HCT116 (cell line): ENCODE measurements around the gene RUFY1. TPM values are rescaled to one million over a fixed set of nuclear protein-coding genes. Genes with fewer than 3 reads are reported as not detected.
A peak's percentile ranks its signal among the peaks of the same experiment; 100 is the strongest.

Experiments
- ATAC-seq: fragments of 200-7000 bp; cut with Tn5 transposase; 2 replicates; pipeline ENCODE4 v1.9.1; 2020; ENCODE audit warnings: mild to moderate bottlenecking, moderate library complexity
- BruUV-seq: library from RNA; stranded (reverse); fragments of 400-500 nt; replicated peaks from 2 replicates; lab custom pipeline; 2021; lab: Mats Ljungman, UMichigan
- CTCF ChIA-PET: fragments of 300-600 bp; sonication (Branson Sonifier 250); formaldehyde crosslinking; loops from one replicate; lab custom pipeline; 2021; ENCODE audit warnings: antibody characterized with exemption; lab: Charles Lee
- POLR2A ChIA-PET: fragments of 300-600, 350-600 bp; sonication (Branson Sonifier 250); formaldehyde crosslinking; loops from one replicate; lab custom pipeline; 2021; ENCODE audit warnings: antibody characterized with exemption; lab: Charles Lee
- RAD21 ChIA-PET, 2 experiments: fragments of 300-600 bp; sonication (Branson Sonifier 250); formaldehyde crosslinking; loops; one replicate each; lab custom pipeline; 2023; ENCODE audit warnings: low total read pairs in 2 of 2; ENCODE audit not compliant: uncharacterized antibody in 2 of 2, unreplicated experiment in 2 of 2, low non-redundant PET in 1 of 2; lab: Charles Lee
- DNase-seq: peaks from one replicate; pipeline ENCODE4 v3.0.0-alpha.2; 2010; ENCODE audit warnings: low read depth, low spot score
- H2AFZ ChIP-seq: fragments of 200-600 bp; shearing (Covaris generic), sonication (generic); 2 replicates; pipeline ENCODE4 v1.6.1; 2017; ENCODE audit warnings: low read depth, mixed run types, mixed read lengths, antibody characterized with exemption, low read length; ENCODE audit not compliant: poor library complexity, severe bottlenecking
- H3K27ac ChIP-seq: 2 replicates; pipeline ENCODE4 v1.5.1; 2012; ENCODE audit warnings: low read depth, low read length
- H3K27me3 ChIP-seq: fragments of 200-600 bp; sonication (generic); 2 replicates; pipeline ENCODE4 v1.6.1; 2016; ENCODE audit warnings: mixed run types, low read length, mixed read lengths; ENCODE audit not compliant: insufficient read depth
- H3K36me3 ChIP-seq, 2 experiments: fragments of 200-500 bp in 1 of 2; fragments of 200-600 bp in 1 of 2; sonication (Bioruptor generic) in 1 of 2; sonication (generic) in 1 of 2; 2 replicates each; pipeline versions ENCODE4 v1.5.1 to v1.6.1; 2014 to 2016; ENCODE audit warnings: low read length in 2 of 2, inconsistent platforms in 1 of 2, mixed read lengths in 1 of 2, mixed run types in 1 of 2; ENCODE audit not compliant: insufficient read depth in 2 of 2, control insufficient read depth in 1 of 2
- H3K4me1 ChIP-seq, 2 experiments: fragments of 200-600 bp in 1 of 2; sonication (generic) in 1 of 2; 2 replicates each; pipeline versions ENCODE4 v1.5.1 to v1.6.1; 2012 to 2017; ENCODE audit warnings: low read length in 2 of 2, inconsistent platforms in 1 of 2, mild to moderate bottlenecking in 1 of 2, mixed read lengths in 1 of 2, mixed run types in 1 of 2, moderate library complexity in 1 of 2; ENCODE audit not compliant: insufficient read depth in 2 of 2, control insufficient read depth in 1 of 2
- H3K4me2 ChIP-seq: fragments of 200-600 bp; sonication (generic); 2 replicates; pipeline ENCODE4 v1.6.1; 2017; ENCODE audit warnings: mixed run types, low read length, mixed read lengths
- H3K4me3 ChIP-seq, 2 experiments: fragments of 200-600 bp in 1 of 2; sonication (generic) in 1 of 2; replicated peaks in 1 of 2; 2 replicates each; pipeline ENCODE4 v1.5.1; 2011 to 2016; ENCODE audit warnings: low read length in 2 of 2, control low read depth in 1 of 2, low read depth in 1 of 2, mild to moderate bottlenecking in 1 of 2, mixed read lengths in 1 of 2, mixed run types in 1 of 2
- H3K79me2 ChIP-seq: fragments of 200-600 bp; sonication (generic); 2 replicates; pipeline ENCODE4 v1.6.1; 2017; ENCODE audit warnings: mild to moderate bottlenecking, mixed run types, low read length, moderate library complexity, mixed read lengths; ENCODE audit not compliant: insufficient read depth
- H3K9ac ChIP-seq: fragments of 200-600 bp; sonication (generic); 2 replicates; pipeline ENCODE4 v1.6.1; 2016; ENCODE audit warnings: low read length, mixed read lengths
- H3K9me2 ChIP-seq: fragments of 200-600 bp; sonication (generic), shearing (Covaris generic); 2 replicates; pipeline ENCODE4 v1.6.1; 2017; ENCODE audit warnings: mixed run types, mild to moderate bottlenecking, moderate library complexity; ENCODE audit not compliant: insufficient read depth
- H3K9me3 ChIP-seq, 2 experiments: fragments of 200-500 bp in 1 of 2; fragments of 200-600 bp in 1 of 2; sonication (Bioruptor generic) in 1 of 2; sonication (generic) in 1 of 2; 2 replicates each; pipeline ENCODE4 v1.6.1; 2014 to 2017; ENCODE audit warnings: low read length in 2 of 2, mixed read lengths in 2 of 2, inconsistent platforms in 1 of 2, low read depth in 1 of 2, mild to moderate bottlenecking in 1 of 2, mixed run types in 1 of 2, moderate library complexity in 1 of 2; ENCODE audit not compliant: control insufficient read depth in 1 of 2, insufficient read depth in 1 of 2
- H4K20me1 ChIP-seq: fragments of 200-600 bp; sonication (generic), shearing (Covaris generic); 2 replicates; pipeline ENCODE4 v1.6.1; 2017; ENCODE audit warnings: mixed run types, mild to moderate bottlenecking, moderate library complexity; ENCODE audit not compliant: insufficient read depth
- EGR1 ChIP-seq: IDR thresholded peaks from 2 replicates; pipeline ENCODE4 v1.6.1; 2012; ENCODE audit warnings: low read depth
- ELF1 ChIP-seq: IDR thresholded peaks from 2 replicates; pipeline ENCODE4 v1.6.1; 2012; ENCODE audit warnings: low read depth, borderline replicate concordance
- EZH2 ChIP-seq: fragments of 200-600 bp; sonication (generic); IDR thresholded peaks from 2 replicates; pipeline ENCODE4 v1.6.1; 2017; ENCODE audit warnings: antibody characterized with exemption, mixed run types
- POLR2AphosphoS5 ChIP-seq: IDR thresholded peaks from 2 replicates; pipeline ENCODE4 v1.6.1; 2011; ENCODE audit warnings: mild to moderate bottlenecking, low read depth, low read length, moderate library complexity
- RAD21 ChIP-seq: IDR thresholded peaks from 2 replicates; pipeline ENCODE4 v1.6.1; 2012; ENCODE audit warnings: low read depth, mild to moderate bottlenecking
- SRF ChIP-seq: IDR thresholded peaks from 2 replicates; pipeline ENCODE4 v1.6.1; 2012; ENCODE audit warnings: low read depth
- ZFX ChIP-seq: fragments of 450-650 bp; IDR thresholded peaks from 2 replicates; pipeline ENCODE4 v1.6.1; 2017
- intact Hi-C: fragments of 100-400 bp; cut with micrococcal nuclease; formaldehyde crosslinking; loops from 2 replicates; pipeline ENCODE4 v1.10.0; 2022
- total RNA-seq: library from RNA; stranded (reverse); gene quantifications from one replicate; pipeline ENCODE4 v1.2.1, GENCODE V29; 2021; ENCODE audit not compliant: unreplicated experiment
- TF ChIP-seq, protein P1 (sequence below): IDR thresholded peaks from 2 replicates; pipeline ENCODE4 v1.6.1; 2012
- TF ChIP-seq, protein P2 (sequence below), 3 experiments: fragments of 200-600 bp in 1 of 3; sonication (generic) in 1 of 3; IDR thresholded peaks in 2 of 3; conservative IDR thresholded peaks in 1 of 3; 2 replicates each; pipeline ENCODE4 v1.5.1; 2012 to 2017; ENCODE audit warnings: low read depth in 2 of 3, low read length in 2 of 3, antibody characterized with exemption in 1 of 3, borderline replicate concordance in 1 of 3, control low read depth in 1 of 3, mild to moderate bottlenecking in 1 of 3, mixed read lengths in 1 of 3, mixed run types in 1 of 3, moderate library complexity in 1 of 3; ENCODE audit not compliant: insufficient read depth in 1 of 3

RUFY1 gene
- total RNA-seq, 1 experiment from 2014 or later = 32.9 TPM

DNA sequence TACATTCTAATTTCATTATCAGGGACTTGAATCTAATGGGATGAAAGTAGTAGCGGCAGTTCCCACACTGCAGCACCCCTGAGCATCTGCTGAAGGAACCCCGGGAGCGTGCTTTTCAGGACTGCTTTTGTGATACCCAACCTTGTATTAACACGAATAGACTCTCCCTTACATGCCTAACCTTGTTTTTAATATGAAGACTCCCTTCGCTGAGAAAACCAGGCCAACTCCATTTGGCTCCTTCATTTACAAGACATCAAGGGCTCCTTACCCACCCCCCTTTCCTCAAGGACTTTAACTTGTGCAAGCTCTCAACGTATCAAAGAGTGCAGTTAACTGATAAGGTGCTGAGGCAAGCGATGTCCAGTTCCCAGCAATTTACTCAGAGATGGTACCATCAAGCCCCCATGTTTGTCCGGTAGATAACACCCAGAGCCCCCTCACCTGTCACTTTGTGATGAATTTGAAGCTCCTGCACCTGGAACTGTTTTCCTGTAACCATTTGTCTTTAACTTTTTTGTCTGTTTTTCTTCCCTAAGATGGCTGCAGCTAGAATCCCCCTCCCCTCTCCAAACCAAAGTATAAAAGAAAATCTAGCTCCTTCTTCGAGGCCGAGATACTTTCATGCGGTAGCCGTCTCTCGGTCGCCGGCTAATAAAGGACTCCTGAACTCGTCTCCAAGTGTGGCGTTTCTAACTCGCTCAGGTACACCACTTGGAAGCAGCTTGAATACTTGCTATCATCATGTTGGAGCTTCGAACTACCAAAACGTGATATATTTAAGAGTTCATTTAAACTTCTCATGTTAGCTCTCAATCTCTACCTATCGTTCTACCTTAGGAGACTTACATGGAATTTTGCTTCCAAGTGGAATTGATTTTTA lies 62.5 kb downstream of the RUFY1 start:
- Histone ChIP-seq H4K20me1 (peaks cover 54% of the 10 kb centered on the region), H3K27ac (no peak overlapping the region), H3K4me3 (no peak overlapping the region), H3K9ac (no peak overlapping the region), H3K36me3 (peaks cover 44 to 81% of the 10 kb centered on the region in 2 experiments), H3K9me2 (no peaks in the 10 kb centered on the region), H3K9me3 (no peaks in the 10 kb centered on the region), H3K4me1 (no peaks in the 10 kb centered on the region), H3K27me3 (no peaks in the 10 kb centered on the region), H2AFZ (no peak overlapping the region), H3K79me2 (peaks cover 45% of the 10 kb centered on the region), H3K4me2 (no peak overlapping the region)
- ATAC-seq = no peak
- CTCF ChIA-PET = interaction anchor here (1.1 kb wide), 1 partner anchor 11 kb away, joined by 4 read pairs; the partner anchor contains the start of gene HNRNPH1
- 0 out of 2 replicates have a peak, but pooled peaks have one; percentile 22 for TF ChIP-seq POLR2AphosphoS5
- TF ChIP-seq ZFX = no peak
- RAD21 ChIA-PET = no interaction called here
- DNase-seq = no peak
- no TSS peak for BruUV-seq
- POLR2A ChIA-PET = interaction anchor here (0.7 to 6.0 kb wide), 3 partner anchors 9 to 37 kb away, joined by 4 to 63 read pairs (median 5); partner anchors contain the start of gene HNRNPH1
- intact Hi-C loops = no loop called here

DNA sequence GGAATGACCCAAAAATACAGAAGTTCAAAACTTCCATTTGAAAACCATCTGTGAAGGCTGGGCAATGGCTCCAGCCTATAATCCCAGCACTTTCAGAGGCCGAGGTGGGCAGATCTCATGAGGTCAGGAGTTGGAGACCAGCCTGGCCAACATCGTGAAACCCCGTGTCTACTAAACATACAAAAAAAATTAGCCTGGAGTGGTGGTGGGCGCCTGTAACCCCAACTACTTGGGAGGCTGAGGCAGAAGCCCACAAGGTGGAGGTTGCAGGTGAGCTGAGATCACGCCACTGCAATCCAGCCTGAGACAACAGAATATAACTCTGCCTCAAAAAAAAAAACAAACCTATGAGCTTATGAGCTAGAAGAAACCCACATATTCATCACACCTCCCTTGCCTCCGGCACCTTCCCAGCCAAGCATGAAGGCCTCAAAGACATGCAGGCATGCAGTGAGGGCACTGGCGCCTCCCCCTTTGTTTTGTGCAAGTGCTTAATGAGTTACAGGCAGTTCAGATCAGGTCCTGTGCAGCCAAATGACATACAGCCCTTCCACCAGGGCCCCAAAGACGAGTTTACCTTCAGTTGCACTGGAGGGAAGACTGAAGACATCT lies 63.2 kb downstream of the RUFY1 start:
- POLR2A ChIA-PET = interaction anchor here (0.6 to 6.0 kb wide), 3 partner anchors 9 to 20 kb away, joined by 4 to 63 read pairs (median 5); partner anchors contain the start of gene HNRNPH1
- Histone ChIP-seq H3K9me2 (no peaks in the 10 kb centered on the region), H3K27me3 (no peaks in the 10 kb centered on the region), H4K20me1 (peaks cover 61% of the 10 kb centered on the region), H2AFZ (no peak overlapping the region), H3K27ac (no peak overlapping the region), H3K79me2 (peaks cover 53% of the 10 kb centered on the region), H3K9me3 (no peaks in the 10 kb centered on the region), H3K4me1 (no peaks in the 10 kb centered on the region), H3K36me3 (peaks cover 52 to 88% of the 10 kb centered on the region in 2 experiments), H3K4me2 (no peak overlapping the region), H3K9ac (no peak overlapping the region), H3K4me3 (no peak overlapping the region)
- CTCF ChIA-PET = interaction anchor here (0.6 to 1.1 kb wide), 2 partner anchors 10 to 46 kb away, joined by 4 read pairs; partner anchors contain the start of gene HNRNPH1
- TF ChIP-seq ELF1 (no peak), ZFX (no peak), POLR2AphosphoS5 (peak; percentile 44), EZH2 (no peak), RAD21 (no peak), EGR1 (no peak), SRF (no peak)
- TF ChIP-seq, protein P1, sequence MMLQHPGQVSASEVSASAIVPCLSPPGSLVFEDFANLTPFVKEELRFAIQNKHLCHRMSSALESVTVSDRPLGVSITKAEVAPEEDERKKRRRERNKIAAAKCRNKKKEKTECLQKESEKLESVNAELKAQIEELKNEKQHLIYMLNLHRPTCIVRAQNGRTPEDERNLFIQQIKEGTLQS = no peak
- TF ChIP-seq, protein P2, sequence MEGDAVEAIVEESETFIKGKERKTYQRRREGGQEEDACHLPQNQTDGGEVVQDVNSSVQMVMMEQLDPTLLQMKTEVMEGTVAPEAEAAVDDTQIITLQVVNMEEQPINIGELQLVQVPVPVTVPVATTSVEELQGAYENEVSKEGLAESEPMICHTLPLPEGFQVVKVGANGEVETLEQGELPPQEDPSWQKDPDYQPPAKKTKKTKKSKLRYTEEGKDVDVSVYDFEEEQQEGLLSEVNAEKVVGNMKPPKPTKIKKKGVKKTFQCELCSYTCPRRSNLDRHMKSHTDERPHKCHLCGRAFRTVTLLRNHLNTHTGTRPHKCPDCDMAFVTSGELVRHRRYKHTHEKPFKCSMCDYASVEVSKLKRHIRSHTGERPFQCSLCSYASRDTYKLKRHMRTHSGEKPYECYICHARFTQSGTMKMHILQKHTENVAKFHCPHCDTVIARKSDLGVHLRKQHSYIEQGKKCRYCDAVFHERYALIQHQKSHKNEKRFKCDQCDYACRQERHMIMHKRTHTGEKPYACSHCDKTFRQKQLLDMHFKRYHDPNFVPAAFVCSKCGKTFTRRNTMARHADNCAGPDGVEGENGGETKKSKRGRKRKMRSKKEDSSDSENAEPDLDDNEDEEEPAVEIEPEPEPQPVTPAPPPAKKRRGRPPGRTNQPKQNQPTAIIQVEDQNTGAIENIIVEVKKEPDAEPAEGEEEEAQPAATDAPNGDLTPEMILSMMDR (IDR thresholded peaks at IDR 0.05 in 2 of 3, conservative IDR thresholded peaks at IDR 0.05 in 1 of 3; ENCODE audit: borderline replicate concordance in 1 of 3, insufficient read depth in 1 of 3, low read depth in 2 of 3, low read length in 2 of 3) = no peak
- RAD21 ChIA-PET = no interaction called here
- no peak for ATAC-seq
- no peak for DNase-seq
- intact Hi-C loops = no loop called here
- BruUV-seq = no TSS peak
